GM18526 (cell line): ENCODE measurements around the gene CREB5.

Experiments
- POLR2A ChIP-seq: IDR thresholded peaks from 3 replicates; pipeline ENCODE4 v1.6.1; 2011; ENCODE audit not compliant: insufficient read length; ENCODE audit errors: extremely low read depth

Gene CREB5

DNA sequence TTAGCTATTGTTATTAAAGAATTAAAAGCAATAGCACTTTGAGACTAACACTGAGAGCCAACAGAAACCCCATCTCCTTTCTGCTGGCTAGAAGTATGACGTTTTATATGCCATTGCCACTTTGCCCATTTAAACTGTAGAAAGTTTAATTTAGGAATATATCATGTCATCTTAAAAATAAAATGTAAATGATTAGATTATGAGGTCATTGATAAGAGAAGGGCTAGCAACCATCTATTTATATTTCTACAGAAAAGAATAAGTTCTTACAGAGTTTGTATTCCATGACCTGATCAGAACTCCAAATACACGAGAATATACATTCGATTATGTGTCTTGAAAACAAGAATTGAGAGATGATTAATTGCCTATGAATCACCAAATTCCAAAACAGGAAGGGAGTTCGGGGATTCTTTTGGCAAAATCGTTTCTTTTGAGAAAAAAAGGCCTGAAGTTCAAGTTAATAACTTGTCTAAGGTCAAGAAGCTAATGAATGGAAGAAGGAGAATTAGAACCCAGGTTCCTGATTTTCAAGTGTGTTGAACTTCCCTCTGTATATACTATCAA is 318.9 kb downstream of the CREB5 start:
- no peak for TF ChIP-seq POLR2A

GRCh38 chr7:28732071-28732869 is 320.0 kb downstream of the CREB5 start:
- TF ChIP-seq POLR2A = no peak

DNA sequence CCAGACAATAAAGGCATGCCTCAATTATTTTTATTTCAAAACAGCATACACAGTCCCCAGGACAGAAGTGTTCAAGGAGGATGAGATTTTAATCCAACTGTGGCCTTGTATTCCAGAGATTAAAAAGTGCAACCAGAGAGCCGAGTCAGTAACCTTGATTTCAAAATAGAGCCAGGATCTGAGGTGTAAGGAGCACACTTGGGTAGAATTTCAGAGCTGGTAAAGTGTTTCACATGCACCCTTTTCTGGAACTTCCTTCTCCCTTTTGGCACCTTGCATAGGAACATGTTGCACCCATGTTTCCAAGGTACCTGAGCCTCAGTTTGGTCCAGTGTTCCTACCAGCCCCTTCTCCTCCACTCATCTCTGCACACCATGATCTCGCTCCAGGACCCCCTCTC is 320.7 kb downstream of the CREB5 start:
- no peak for TF ChIP-seq POLR2A

DNA sequence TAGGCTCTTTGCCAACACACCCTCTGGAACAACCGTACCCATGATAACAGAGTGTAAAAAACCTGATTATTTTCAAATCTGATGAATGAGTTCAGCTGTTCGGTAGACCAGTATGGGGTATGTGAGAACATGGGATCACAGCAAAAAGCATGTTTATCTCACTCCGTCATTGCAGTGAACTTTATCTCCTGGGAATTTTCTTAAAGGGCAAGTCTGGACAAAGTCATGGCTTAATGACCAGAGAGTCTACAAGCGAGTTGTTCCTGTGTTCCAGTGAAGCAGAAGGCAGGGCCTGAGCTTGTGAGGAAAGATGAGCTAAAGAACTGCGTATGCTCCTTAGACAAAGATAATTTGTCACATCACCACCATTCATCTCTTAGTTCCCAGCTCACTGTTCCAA is 326.1 kb downstream of the CREB5 start:
- no peak for TF ChIP-seq POLR2A

- no peak for TF ChIP-seq POLR2A
These were observed 326.8 kb downstream of the CREB5 start for GRCh38 chr7:28739128-28739527.

DNA sequence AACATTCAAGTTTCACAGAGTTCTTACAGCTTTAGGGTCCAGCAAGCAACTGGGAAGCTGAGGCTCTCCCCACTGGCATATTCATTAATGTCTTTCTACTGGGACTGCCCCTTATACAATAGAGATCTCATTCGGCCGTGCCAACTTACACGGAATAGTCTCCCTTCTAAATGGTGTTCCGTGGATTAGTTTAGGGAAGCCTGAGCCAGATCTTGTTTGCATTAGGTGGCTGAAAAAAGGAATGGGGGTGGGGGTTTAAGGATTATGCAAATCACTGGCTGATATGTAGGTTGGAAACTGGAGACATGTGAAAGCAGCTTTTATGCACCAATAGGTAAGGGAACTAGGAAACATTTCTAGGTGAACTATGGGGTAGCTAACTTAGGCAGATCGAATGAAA is 327.5 kb downstream of the CREB5 start:
- no peak for TF ChIP-seq POLR2A

DNA sequence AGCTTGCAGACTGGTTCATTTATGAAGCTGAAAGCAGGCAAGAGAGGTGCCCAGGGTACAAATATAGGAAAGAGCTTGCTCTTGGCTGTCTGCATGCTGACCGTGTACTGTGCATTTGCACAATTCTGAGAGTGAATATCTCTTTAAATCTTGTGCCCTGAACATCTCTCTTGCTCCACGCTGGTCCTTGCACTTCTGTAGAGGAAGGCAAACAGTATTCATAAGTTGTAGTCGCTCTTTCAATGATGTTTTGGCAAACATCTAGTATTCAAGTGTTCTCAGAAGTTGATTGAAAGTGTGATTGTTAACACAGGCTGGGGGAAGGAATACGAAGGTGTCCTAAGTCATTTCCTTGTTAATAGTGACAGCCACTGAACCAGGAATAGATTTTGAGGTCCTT is 332.6 kb downstream of the CREB5 start:
- TF ChIP-seq POLR2A = no peak

- TF ChIP-seq POLR2A = no peak
These were observed 333.0 kb downstream of the CREB5 start for GRCh38 chr7:28745351-28745750.

- TF ChIP-seq POLR2A = no peak
These were observed 335.1 kb downstream of the CREB5 start for GRCh38 chr7:28747404-28747803.

- no peak for TF ChIP-seq POLR2A
These were observed 335.5 kb downstream of the CREB5 start for GRCh38 chr7:28747854-28748253.

DNA sequence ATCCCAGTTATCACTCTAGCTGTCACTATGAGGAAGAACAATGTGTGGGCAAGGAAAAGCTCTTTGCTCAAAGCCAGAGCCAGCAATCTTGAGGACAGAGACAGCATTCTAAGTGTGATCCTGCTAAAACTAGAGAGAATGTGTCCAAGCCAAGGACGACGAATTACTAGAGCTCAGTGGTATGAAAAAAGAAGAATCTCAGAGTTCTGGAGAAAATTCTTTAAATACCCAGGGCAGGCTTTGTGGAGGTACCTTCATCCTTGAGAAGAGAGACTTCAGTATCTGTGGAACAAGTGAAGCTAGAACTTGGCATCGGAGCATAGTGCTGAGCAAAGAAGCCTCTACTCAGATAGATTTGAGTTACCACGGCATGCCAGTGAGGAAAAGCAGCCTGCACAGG is 336.0 kb downstream of the CREB5 start:
- no peak for TF ChIP-seq POLR2A

- no peak for TF ChIP-seq POLR2A
These were observed 336.7 kb downstream of the CREB5 start for GRCh38 chr7:28748933-28749584.

GRCh38 chr7:28749638-28750037 is 337.3 kb downstream of the CREB5 start:
- no peak for TF ChIP-seq POLR2A

DNA sequence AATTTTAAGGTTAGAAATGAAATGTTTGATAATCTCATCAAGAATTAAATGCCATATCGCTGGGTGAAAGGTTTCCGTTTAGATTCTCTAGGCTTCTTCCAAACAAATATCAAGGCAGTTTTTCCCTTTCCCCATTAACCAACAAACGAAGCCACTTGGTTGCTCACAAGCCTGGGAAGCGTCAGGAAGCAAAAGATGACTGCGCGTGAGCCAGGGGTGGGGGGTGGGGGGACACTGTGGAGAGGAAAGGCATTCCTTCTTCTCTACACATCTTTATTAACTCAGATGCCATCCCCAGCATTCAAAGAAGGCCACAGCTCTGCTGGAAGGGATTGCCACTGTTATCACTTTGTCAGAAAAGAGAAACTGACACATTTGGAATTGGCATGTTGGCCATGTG is 338.7 kb downstream of the CREB5 start:
- no peak for TF ChIP-seq POLR2A

DNA sequence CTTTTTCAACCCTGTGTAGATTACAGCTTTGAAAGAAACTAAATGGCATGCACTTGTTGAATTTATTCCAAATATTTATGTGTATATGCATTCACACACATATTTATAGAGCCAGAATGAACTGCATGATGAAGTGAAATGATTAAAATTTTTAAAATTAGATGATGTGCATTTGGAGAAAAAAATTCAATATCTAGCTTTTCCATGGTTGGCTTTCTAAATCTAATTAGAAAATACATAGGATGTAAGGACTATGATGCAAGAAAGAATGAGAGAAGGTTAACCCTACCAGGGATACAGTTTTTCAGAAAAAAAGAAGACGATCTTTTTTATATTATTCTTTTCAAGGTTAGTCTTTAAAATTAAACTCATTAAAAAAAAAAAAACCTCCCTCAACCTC is 341.3 kb downstream of the CREB5 start:
- no peak for TF ChIP-seq POLR2A

DNA sequence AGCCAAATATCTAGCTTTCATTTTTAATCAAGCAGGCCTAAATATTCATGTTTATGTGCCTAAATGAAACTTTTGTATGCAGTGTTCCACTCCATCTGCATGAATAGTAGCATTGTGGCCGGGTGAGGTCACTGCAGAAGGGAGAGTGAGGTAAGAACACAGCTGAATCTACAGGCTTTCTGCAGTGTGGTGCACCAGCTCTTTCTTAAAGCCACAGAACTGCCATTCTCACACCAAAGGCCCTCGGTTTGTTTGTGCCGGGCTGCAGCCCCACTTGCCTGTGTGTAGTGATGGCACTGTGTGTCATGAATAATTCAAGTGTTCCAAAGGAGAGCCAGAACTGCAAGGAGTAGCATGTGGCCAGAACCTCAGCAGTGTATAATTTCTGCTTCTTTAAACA is 341.7 kb downstream of the CREB5 start:
- no peak for TF ChIP-seq POLR2A
